NB4 (cell line): ENCODE data around the gene EMP2.

Experiments
- DNase-seq: peaks from one replicate; pipeline ENCODE4 v3.0.0; 2010; ENCODE audit warnings: low read depth
- H3K4me3 ChIP-seq: one replicate; pipeline ENCODE4 v1.5.1; 2011; ENCODE audit warnings: mild to moderate bottlenecking, low read depth, low read length, moderate library complexity
- MAX ChIP-seq: IDR thresholded peaks from 2 replicates; pipeline ENCODE4 v1.6.1; 2011; ENCODE audit warnings: low read depth, low read length
- MYC ChIP-seq: IDR thresholded peaks from 2 replicates; pipeline ENCODE4 v1.6.1; 2011; ENCODE audit warnings: low read depth, low read length
- POLR2A ChIP-seq: IDR thresholded peaks from 2 replicates; pipeline ENCODE4 v1.6.1; 2011; ENCODE audit warnings: mild to moderate bottlenecking; ENCODE audit not compliant: insufficient read length; ENCODE audit errors: extremely low read depth
- TF ChIP-seq, protein P1 (sequence below): IDR thresholded peaks from one replicate; pipeline ENCODE4 v1.5.1; 2012; ENCODE audit warnings: low read depth, low read length

EMP2 gene

DNA sequence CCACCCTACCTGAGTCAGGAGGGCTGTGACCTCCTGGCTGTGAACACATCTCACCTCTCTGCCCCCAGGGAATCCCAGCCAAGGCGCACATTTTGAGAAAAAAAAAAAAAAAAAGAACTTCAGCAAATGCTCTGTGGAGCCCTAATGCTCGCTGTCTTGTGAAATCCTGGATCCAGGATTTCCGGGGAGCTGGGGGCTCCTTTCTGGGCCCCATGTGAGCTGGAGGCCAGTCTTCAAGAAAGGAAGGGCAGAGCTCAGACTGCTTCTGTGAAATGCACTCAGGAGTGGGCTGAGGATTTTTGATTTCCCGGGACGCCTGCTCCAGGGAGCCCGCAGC, 36.0 kb upstream of the EMP2 start:
- TF ChIP-seq POLR2A (no peak), MAX (no peak), MYC (no peak)
- TF ChIP-seq, protein P1, sequence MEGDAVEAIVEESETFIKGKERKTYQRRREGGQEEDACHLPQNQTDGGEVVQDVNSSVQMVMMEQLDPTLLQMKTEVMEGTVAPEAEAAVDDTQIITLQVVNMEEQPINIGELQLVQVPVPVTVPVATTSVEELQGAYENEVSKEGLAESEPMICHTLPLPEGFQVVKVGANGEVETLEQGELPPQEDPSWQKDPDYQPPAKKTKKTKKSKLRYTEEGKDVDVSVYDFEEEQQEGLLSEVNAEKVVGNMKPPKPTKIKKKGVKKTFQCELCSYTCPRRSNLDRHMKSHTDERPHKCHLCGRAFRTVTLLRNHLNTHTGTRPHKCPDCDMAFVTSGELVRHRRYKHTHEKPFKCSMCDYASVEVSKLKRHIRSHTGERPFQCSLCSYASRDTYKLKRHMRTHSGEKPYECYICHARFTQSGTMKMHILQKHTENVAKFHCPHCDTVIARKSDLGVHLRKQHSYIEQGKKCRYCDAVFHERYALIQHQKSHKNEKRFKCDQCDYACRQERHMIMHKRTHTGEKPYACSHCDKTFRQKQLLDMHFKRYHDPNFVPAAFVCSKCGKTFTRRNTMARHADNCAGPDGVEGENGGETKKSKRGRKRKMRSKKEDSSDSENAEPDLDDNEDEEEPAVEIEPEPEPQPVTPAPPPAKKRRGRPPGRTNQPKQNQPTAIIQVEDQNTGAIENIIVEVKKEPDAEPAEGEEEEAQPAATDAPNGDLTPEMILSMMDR: no peak
- DNase-seq: peak; percentile 23
- no peak overlapping the region for H3K4me3 ChIP-seq

- no peak for DNase-seq
- H3K4me3 ChIP-seq: no peak overlapping the region
- no peak for TF ChIP-seq MAX
- TF ChIP-seq POLR2A: no peak
- TF ChIP-seq, protein P1: no peak
- no peak for TF ChIP-seq MYC
Observed at GRCh38 chr16:10614685-10615084, 34.3 kb upstream of the EMP2 start.

DNA sequence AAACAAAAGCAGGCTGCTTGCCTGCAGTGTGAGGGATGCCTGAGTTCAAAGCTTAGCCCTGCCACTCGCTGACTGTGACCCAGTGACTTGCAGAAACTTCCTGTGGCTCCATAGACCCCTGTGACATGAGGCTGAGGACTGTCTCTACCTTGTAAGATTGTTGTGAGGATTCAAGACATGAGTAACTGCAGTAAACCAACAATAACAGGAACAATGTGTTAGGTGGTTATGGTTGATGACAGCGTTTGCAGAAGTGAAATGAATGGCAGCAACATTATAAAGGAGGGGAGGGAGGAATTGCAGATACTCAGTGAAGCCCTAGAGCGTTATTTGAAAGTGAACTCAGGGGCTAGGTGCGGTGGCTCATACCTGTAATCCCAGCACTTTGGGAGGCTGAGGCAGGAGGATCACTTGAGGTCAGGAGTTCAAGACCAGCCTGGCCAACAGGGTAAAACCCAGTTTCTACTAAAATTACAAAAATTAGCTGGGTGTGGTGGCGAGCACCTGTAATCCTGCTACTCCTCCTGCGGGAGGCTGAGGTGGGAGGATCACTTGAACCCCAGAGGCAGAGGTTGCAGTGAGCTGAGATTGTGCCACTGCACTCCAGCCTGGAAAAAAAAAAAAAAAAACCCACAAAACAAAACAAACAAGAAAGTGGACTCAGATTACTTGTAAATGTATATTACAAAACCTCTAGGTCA, 33.5 kb upstream of the EMP2 start:
- TF ChIP-seq POLR2A (no peak), MAX (no peak), MYC (no peak)
- TF ChIP-seq, protein P1: no peak

GRCh38 chr16:10612649-10613179, 32.3 kb upstream of the EMP2 start:
- TF ChIP-seq MYC (no peak), POLR2A (no peak), MAX (no peak)
- TF ChIP-seq, protein P1: no peak
- DNase-seq: no peak
- H3K4me3 ChIP-seq: no peak overlapping the region

More for the DNA sequence above, 33.5 kb upstream of the EMP2 start:
- peak; percentile 53 for DNase-seq
- H3K4me3 ChIP-seq: no peak overlapping the region

DNA sequence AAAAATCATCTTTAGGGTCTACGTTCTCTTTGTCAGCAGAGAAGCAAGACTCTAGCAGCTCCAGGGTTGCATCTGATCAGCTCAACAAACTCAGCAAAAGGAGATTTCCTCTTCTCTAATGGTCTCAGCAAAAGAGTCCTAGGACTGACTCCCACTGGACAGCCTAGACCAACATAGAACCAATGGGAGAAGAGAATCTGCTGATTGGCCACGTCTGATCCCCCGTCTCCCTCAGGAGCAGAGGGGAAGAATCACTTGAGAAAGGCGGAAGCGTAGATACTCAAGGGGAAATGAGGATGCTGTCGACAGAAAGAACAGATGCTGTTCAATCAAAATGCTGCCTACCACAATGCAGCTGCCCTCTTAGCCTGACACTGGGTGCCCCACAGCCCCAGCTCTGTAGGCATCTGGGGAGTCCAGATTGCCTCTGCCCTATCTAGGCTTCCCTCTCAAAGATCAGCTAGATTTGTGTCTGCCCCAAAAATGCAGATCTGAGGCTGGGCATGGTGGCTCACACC, 31.5 kb upstream of the EMP2 start:
- no peak for DNase-seq
- TF ChIP-seq POLR2A (no peak), MAX (no peak), MYC (no peak)
- TF ChIP-seq, protein P1: no peak
- no peak overlapping the region for H3K4me3 ChIP-seq
